HG02938 (cell line): ENCODE data around the gene FARS2.
"Not testable (repeated sequence)": the region's sequence is repeated elsewhere in the genome, so short reads cannot be mapped to it uniquely, and the experiment has no call there.

ENCODE experiments used
- ATAC-seq: cut with Tn5 transposase; IDR thresholded peaks from one replicate; pipeline ENCODE4 v1.9.1; 2021; ENCODE audit warnings: mild to moderate bottlenecking, moderate library complexity; ENCODE audit not compliant: unreplicated experiment

FARS2 gene

DNA sequence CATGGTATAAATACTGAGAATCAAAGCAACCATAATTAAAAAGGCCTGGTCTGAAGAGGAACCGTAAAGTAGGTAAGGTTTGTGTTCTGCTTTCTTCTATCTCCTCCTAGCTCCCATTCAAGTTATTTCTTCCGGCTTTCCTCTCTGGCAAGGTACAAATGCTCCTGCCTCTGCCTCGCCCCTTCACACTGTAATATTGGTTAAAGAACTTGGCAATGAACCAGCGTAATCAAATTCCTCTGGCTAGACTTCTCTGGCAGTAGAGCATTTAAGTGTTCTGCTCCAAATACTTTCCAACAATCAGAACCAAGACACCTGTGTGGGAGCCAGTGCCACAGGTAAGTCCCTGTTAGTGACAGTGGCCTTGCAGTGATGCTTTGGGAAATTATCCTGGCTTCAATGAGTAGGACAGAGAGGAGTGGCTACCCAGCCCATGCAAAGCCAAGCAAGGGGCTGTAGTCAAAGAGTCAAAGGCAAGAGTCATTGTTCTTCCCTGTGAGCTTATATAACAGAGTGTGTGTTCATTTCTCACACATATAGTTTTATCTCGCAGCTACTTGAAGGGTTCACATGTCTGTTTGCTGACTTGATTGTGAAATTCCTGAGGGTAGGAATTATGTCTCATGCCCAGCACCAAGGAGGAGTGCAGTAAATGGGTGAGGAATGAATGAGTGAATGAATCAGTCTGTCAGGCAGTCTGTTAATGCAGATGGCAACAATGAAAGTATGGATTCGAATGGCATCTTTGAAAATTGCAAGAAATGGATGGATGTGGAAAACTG lies 416.1 kb downstream of the FARS2 start:
- no peak for ATAC-seq

DNA sequence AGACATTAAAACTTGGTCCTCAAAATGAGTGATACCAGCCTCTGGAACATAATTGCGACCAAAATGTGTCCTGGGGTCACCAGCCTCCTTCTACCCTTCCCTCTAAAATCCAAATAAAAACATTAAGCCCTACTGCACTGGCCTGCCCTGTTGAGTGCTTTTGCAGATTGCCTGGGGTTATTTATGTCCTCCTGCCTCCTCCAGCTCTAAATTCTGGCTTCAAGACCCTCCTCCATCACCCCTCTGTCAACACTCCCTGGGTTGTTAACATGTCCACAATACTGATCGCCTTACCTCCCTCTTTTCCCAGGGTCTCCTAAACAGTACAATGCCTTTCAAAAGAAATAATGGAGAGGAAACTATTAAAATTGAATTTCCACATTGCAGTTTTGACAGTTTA lies 418.0 kb downstream of the FARS2 start:
- no peak for ATAC-seq

DNA sequence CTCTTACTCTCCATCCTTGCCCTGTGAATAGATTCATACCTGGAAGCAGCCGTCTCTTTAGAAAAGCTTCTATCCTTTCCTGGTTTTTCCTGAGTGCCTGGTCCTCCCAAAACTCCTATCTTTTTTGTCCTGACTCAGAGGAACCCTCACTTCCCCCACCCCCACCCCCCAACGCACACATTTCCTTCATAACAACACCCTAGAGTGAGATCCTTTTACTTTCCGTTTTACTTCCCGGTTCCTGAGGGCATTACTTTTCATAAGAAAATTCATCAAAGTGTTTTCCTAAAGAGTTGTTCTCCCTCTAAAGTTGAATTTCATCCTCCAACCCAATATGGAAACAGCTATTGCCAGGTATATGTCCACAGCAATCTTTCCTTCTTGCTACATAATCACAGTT lies 418.4 kb downstream of the FARS2 start:
- no peak for ATAC-seq

DNA sequence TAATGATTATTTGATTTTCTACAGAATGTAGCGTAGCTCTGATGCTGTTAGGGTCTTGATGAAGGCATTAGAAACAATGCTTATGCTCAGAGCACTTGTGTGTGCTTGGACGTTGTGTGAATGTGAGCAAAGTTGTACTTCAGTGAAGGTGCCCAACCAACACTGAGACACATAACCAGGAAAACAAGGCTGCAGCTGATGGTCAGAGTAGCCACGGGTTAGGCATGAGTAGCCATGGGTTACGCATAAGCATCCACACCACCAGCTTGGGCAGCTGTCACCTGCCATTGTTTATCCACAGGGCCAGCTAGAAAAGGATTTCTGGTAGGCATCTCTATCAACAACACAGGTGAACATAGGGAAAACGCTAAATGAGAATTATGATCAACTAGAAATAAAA lies 418.8 kb downstream of the FARS2 start:
- peak; percentile 73 for ATAC-seq

DNA sequence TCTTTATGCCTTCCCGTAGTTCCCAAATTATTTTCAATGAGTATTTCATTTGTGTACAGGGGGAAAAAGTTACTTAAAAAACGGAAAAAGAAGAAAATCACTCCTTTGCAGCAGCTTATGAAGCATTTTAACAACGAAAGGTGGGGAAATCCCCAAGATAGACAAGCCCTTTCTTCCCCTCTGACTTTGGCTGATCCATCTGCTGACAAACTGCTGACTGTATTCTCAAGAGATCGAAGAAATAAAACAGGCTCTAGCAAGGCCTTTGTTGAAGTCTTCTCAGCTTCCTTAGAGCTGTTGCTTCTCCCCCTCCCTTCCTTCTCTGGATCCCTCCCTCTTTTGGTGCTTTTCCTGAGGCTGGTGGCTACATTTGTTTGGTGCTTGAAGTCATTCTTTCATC lies 420.2 kb downstream of the FARS2 start:
- no peak for ATAC-seq

DNA sequence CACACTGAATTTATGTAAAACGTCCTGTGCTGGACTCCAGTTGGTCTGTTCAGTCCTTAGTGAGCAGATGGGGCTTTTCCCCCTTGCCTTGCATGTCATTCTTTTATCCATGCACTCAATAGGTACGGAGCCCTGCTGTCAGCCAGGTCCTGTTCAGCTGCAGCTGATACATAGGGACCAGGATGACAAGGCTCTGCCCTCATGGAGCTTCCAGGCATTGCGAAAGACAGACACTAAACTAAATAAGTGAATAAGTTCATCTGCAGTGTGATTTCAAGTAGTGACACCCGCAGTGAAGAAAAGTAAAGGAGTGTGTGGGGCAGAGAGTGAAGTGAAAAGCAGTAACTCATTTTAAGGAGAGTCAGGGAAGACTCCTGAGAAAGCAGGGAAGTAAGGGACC lies 421.2 kb downstream of the FARS2 start:
- ATAC-seq, result no peak

DNA sequence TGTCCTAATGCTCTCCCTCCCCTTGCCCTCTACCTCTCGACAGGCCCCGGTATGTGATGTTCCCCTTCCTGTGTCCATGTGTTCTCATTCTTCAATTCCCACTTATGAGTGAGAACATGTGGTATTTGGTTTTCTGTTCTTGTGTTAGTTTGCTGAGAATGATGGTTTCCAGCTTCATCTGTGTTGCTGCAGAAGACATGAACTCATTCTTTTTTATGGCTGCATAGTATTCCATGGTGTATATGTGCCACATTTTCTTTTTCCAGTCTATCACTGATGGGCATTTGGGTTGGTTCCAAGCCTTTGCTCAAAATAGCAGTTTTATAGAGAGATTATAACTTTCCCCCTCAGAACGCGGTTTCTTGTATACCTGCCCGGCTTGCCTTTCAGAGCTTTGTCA lies 422.4 kb downstream of the FARS2 start:
- ATAC-seq, result not testable (repeated sequence)

DNA sequence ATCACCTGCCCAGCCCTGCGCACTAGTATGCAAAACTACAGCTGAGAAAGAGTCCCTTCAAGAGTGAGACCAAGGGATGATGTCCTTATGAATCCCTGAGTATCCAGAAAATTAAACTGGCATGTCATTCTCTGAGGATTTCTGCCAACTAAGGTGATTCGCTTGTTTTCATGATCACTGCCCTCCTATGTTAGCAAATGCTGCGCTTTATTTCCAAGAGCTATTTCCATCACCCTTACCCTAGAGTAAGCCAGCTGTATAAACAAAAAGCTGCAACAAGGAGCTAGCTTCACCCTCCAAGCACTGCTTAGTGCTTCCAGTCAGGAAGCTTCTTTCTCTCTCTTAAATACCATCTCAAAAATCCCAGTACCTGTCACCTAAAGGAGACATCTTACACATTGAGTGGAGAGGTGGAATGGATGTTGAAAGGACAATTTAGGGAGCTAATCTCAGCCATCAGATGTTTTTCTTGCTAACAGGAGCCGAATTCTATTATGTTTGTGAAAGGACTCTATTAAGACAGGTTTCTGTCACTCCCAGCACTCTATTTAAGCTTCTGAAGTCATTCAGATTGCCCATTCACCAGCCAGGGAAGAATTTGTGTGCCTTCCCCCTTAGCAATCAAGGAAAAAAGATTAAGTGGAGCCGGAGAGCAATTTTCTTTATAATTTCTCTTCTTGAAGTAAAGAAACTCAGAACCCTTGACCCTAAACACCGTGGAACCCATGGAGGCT lies 423.2 kb downstream of the FARS2 start:
- no peak for ATAC-seq

DNA sequence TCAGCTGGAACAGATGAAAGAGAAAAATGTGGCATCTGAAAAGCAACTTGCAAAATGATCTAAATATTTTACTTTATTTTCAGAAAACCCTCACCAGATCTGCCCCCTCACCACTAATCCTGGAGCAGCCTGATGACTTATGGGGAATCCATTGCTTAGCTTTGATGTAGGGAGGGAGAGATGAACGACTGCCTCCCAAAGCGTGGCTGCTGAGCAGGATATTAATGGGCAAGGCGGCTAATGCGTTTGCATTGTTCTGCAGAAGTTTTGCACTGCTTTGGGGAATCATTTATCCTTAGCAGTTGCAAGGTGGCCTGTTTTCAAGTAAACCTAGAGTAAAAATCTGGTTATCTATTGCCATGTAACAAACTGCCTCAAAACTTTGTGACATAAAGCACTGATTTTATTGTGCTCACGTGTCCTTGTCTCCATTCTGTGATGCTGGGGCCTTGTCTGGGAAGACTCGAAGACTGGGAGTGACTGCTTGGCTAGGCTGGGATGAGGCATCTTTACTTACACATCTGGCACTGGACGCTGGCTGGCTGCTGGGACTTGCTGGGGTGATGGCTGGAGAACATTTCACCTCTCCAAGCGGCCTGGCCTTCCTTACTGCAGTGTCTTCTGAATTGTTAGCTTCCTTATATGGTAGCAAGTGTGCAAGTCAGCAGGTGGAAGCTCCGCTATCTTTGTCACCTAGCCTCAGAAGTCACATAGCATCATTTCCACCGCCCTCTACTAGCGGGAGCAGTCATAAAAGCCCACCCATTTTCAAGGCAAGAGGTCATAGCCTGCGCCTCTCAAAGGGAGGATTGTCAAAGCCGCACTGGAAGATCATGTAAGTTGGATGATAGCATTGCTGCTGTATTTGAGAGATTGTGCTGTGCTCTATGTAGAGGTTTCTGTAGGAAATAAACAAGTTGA lies 432.2 kb downstream of the FARS2 start:
- ATAC-seq, result no peak

DNA sequence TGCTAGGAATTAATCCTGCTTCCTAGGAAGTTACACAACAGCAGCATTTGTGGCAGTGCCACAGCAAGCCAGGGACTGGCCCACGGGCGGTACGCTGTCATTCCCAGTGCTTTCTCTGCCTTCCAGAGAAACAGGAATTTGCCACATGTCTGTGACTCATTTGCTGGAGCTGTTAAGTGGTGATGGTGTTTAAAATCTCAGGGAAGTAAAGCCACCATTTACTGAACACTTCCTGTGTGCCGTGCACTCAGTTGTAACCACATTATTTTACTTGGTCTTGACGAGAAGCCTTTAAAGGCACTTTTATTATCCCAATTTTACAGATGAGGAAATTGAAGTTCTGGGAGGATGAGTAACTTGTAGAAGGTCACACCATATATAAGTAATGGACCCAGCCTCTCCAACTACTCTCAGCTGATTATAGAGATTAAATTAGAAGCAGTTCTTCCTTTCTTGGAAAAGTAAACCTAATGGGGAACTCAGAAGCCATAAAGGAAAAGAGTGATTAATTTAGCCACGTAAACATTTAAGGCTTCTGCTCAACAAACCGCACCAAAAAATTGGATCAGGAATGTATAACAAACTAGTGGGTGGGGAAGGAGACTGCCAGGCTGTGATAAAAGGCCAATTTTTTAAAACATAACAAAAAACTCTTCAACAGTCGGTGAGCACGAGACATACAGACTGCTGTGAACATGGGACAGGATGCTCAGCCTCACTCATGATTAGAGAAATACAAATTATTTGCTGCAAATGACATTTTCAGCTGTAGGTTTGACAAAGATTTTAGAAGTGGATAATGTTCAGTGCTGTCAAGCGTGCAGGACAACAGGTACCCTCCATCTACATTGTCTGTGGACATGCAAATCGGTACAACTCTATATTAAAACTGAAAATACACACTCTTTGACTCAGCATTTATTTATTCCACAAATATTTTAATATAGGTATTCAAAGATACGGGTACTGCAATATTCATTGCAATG lies 434.2 kb downstream of the FARS2 start:
- ATAC-seq, result no peak

DNA sequence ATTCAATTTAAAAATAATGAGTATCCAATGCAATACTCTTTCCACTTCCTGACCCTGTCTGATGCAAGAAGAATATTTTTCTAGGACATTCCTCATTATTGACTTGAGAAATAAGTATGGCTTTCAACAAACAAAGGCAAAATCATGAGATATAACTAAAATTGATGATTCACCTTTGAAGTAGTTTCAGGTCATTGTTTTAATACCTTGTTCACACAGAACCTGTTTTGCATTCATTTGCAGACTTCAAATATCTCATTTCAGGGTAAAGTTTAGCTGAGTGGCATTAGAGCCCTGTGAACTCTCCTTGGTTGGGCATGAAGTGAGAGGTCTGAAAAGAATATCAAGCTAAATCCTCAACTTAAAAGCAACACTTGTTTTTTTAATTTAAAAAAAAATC lies 436.2 kb downstream of the FARS2 start:
- no peak for ATAC-seq

DNA sequence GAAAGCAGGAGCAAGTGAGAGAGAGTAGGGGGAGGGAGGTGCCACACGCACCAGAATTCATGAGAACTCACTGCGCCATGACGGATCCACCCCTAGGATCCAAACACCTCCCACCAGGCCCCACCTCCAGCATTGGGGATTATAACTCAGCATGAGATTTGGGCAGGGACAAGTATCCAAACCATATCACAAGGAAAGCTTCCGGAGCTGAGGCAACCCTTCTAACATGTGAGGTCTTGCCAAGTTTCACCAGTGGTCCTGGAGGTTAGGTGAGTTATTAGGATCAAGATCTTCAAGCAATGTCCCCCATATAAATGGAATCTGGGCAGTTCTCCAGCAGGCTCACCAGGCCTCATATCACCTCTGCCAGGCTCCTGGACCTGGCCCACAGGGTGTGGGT lies 437.0 kb downstream of the FARS2 start:
- no peak for ATAC-seq

DNA sequence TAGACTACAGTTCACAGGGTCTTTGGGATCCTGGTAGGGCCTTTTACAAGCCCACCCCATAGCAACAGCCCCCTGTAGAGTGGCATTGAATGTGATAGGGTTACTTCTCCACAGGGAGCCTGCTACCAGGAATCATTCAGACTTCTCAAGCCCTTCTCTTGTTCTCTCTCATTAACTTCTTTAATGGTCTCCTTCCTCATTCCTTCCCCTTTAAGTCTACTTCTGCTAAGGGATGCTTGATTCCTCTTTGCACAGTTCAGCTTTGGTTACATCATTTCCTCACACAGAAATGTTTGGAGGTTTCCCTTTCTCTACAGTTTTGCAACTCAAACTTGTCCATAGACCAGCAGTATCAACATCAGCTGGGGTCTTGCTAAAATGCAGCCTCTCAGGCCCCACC lies 437.8 kb downstream of the FARS2 start:
- ATAC-seq, result not testable (repeated sequence)

DNA sequence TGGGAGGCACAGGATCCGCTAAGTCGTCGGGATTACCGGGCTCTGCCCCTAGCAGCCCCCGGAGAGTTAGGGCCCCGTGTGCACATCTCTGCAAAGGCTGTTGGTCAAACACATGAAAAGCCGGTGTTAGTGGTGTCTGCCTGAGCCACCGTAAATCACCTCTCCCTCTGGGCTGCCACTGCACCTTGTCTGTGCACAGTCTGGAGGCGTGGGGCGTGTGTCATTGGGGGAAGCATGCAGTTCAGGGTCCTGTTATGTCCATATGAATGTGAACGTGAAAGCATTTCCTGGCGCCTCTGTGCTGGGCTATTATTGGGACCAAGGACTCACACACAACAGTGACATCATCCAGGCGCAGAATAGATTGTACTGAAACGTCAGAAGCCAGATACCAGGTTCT lies 439.9 kb downstream of the FARS2 start:
- ATAC-seq, result no peak

DNA sequence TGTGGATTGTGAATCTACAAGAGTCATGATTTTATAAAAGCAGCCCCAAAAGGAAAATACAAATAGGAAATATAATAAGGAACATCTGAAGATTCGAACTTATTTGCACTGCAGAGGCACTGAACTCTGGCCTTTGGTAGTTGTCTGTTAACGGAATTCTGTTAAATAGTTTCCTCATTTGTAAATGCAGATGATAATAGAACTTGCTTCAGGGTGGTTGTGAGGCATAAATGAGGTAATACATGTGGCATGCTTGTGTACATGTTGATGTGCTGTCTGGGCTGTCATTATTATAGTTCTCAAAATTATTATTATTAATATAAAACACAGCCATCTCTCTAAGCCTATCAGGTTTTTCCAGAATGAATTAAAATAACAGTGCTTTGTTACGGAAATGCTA lies 443.4 kb downstream of the FARS2 start:
- ATAC-seq, result no peak

DNA sequence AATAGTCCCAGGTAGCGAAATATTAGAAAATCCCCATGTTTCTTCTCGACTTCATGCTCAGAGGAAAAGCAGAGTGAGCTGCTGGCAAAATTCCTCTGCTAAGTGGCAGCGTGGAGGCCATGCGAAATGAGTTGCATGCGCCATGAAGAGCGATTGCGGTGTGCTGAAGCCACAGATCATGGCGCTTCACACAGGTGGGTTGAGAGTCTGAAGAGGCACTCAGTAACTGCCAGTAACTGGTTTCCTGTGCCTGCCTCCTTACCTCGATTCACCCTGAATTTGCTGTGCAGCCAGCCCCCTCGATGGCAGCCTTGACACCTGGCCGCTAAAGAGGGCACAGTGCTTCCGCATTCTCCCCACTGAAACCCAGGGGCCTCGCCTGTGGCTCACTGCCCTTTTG lies 443.9 kb downstream of the FARS2 start:
- no peak for ATAC-seq

DNA sequence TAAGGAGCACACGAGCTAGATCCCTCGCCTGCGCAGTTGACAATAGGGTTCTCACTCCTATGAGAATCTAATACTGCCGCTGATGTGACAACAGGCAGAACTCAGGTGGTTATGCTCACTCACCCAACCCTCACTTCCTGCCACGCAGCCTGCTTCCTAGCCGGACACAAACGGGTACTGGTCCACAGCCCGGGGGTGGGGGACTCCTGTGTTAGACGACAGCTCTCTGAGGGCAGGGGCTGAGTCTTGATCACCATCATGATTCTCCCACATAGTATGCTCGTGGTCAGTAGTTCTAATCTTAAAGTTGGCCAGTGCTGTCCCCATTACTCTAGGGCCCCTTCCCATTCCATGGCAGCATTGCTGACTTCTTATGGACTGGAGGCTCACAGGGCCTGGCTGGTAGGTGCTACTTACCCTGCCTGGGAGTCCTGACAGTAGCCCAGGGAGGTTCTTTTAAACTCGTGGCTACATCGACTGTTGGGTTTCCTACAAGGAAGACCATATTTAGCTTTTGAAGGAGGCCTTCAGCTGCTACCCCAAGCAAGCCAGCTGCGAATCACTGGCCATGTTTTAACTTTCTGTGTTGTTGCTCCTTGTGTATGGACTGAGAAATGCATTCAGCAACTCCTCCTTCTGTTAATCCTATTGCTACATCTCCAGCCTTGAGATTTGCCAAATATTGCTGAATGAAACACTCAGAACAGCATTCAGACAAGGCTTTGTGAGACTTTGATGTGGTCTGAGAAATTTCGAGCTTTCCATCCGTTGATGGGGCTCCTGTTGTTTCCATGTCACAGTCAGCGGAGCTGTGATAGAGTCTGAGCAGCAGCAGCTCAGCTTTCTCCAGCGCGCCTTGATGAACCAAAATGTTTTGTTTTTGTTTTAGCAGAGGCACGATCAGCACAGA lies 445.1 kb downstream of the FARS2 start:
- ATAC-seq, result no peak

DNA sequence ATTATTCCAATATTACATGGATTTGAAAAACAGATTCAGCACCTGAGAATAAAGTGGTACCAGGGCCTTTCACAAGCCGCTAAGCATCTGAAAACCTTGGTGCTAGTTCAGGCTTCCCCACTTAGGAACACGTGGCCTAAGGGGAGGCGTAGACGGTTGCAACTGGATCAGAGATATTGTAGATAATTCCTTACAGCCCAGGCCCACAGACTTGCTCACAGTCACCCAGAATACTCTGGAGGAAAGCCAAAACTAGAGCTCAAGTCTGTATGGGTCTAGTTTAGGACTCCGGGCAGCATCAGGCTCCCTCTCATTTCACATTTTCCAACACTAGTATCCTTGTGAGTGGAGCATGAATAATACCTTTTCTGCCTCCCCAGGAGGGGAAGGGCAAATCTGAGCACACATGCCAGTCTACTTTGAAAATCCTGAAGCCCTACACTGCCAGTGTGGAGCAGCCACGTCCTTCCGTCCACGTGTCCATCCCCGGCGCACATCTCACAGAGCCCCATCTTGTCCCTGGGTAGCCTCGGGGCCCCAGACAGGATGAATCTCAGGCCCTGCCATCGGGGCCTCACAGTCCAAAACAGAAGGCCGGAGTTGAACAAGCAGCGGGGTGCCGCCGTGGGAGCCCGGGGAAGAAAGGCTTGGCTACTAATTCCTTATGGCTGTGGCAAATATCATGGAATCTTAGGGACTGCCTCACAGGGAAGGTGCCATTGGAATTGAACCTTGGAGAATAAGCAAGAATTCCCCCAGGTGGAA lies 446.1 kb downstream of the FARS2 start:
- ATAC-seq, result no peak

DNA sequence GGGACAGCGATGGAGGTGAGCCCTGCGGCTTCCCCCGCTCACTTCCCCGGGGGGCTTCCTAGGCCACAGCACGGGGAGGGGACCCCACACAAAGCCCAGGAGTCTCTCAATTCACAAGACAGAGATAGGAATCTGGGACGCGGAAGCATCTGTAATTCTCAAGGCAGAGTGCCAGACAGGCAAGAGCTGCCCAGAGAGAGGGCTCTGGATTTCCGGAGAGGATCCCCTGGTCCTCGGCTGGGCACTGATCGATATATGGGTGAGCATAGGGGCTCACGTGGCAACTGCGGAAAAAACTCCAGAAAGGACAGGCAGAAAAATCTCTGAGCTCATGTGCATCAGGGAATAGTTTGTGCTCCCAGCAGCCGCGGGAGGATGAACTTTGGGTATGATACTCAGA lies 449.2 kb downstream of the FARS2 start:
- no peak for ATAC-seq
